ENCODE data around the gene MTCH1. TPM values are rescaled to one million over a fixed set of nuclear protein-coding genes. Genes with fewer than 3 reads are reported as not detected.

The MTCH1 gene
- total and polyA plus RNA-seq, 9 of the 15 experiments (the other 6 are each of a cell fraction or from before 2014, with no cell fraction given) = 7.9 to 161 (median 118) TPM

- no peaks in the 10 kb centered on the region for H3K79me2 ChIP-seq (ENCODE audit: control insufficient read depth, insufficient read depth, low read length)
- DNase-seq (ENCODE audit: extremely low read depth in 1 of 4, low spot score in 3 of 4) = no peak
- no peaks in the 10 kb centered on the region for H3K9me1 ChIP-seq (ENCODE audit: control insufficient read depth, insufficient read depth, low read length)
- H4K20me1 ChIP-seq (replicated peaks; ENCODE audit: control insufficient read depth, insufficient read depth, low read length) = no peaks in the 10 kb centered on the region
- ATAC-seq = no peak
- in situ Hi-C loops (cut with MboI) (loop anchor here (5.0 to 25.0 kb wide), 4 partner anchors 150 to 1463 kb away; partner anchors contain the start of gene PIM1), intact Hi-C loops (cut with micrococcal nuclease) (loop anchor here (10.0 kb wide), 2 partner anchors 460 to 670 kb away; partner anchors contain the start of gene MDGA1)
- CTCF ChIA-PET (ENCODE audit: low intra/inter-chr PET ratio) = interaction anchor here (0.6 to 9.7 kb wide), 2 partner anchors 151 to 184 kb away, joined by 5 to 204 read pairs; no protein-coding TSS in a partner anchor
- H3K4me2 ChIP-seq (ENCODE audit: insufficient read depth, low read length) = no peak overlapping the region
- H2AFZ ChIP-seq (ENCODE audit: low read depth, low read length) = no peak overlapping the region
- FAIRE-seq = no peak
- no TSS peak for BruUV-seq (replicated peaks)
- H3K4me1 ChIP-seq (replicated peaks in 1 of 2; ENCODE audit: control insufficient read depth in 2 of 2, insufficient read depth in 2 of 2, low read length in 2 of 2) = peaks cover 4 to 55% of the 10 kb centered on the region in 2 experiments; a peak in 4 of 5 replicates
- no peaks in the 10 kb centered on the region for H3K9me3 ChIP-seq (replicated peaks; ENCODE audit: control insufficient read depth, insufficient read depth, low read depth, low read length)
- 88% methylated on average over 15 of the region's 15 CpGs for WGBS (ENCODE audit: insufficient coverage, low coverage, missing lambda C conversion rate)
- H3K4me3 ChIP-seq = no peak overlapping the region
- H3K36me3 ChIP-seq (ENCODE audit: control insufficient read depth, insufficient read depth, low read length) = no peaks in the 10 kb centered on the region
- POLR2A ChIA-PET = interaction anchor here (0.5 to 7.6 kb wide), 7 partner anchors 17 to 261 kb away, joined by 3 to 128 read pairs (median 3); partner anchors contain the start of gene PIM1
- H3K27ac ChIP-seq (ENCODE audit: extremely low read depth, low read depth, low read length) = no peak overlapping the region
- TF ChIP-seq IRF9 (tag; IDR thresholded peaks at IDR 0.05) = no peak
- TF ChIP-seq PRDM10 (IDR thresholded peaks at IDR 0.05; ENCODE audit: partially characterized antibody) = peak; percentile 94
- no peaks in the 10 kb centered on the region for H3K27me3 ChIP-seq (ENCODE audit: control insufficient read depth in 2 of 2, insufficient read depth in 2 of 2, low read length in 2 of 2)
- peak overlapping the region in 1 of 2 experiments; percentile 69; a peak in 2 of 4 replicates for H3K9ac ChIP-seq (ENCODE audit: insufficient read depth in 1 of 2, low read depth in 2 of 2, low read length in 2 of 2)
Observed at GRCh38 chr6:37024656-37025337, 38.8 kb upstream of the MTCH1 start.
